HG02884 (cell line): ENCODE data around the gene B3GALT5.
"Not testable (repeated sequence)": the region's sequence is repeated elsewhere in the genome, so short reads cannot be mapped to it uniquely, and the experiment has no call there.

Experiments used
- ATAC-seq: cut with Tn5 transposase; IDR thresholded peaks from one replicate; pipeline ENCODE4 v1.9.1; 2021; ENCODE audit warnings: mild to moderate bottlenecking, moderate library complexity; ENCODE audit not compliant: unreplicated experiment

Gene B3GALT5

GRCh38 chr21:39612233-39613040 lies at the start of gene B3GALT5:
B3GALT5 (plus strand) TSS chr21:39612940; CDS start chr21:39660560, 47,620 bp downstream.
- no peak for ATAC-seq

GRCh38 chr21:39564200-39564599 lies 48.5 kb upstream of the B3GALT5 start:
- no peak for ATAC-seq

- ATAC-seq = no peak
Measured at GRCh38 chr21:39567180-39567972, 45.4 kb upstream of the B3GALT5 start.

- no peak for ATAC-seq
Measured at GRCh38 chr21:39568361-39568760, 44.4 kb upstream of the B3GALT5 start.

GRCh38 chr21:39575775-39576174 lies 37.0 kb upstream of the B3GALT5 start:
- ATAC-seq = no peak

GRCh38 chr21:39576518-39577128 lies 36.1 kb upstream of the B3GALT5 start:
- no peak for ATAC-seq

- ATAC-seq = no peak
Measured at GRCh38 chr21:39579734-39580332, 32.9 kb upstream of the B3GALT5 start.

GRCh38 chr21:39580744-39581143 lies 32.0 kb upstream of the B3GALT5 start:
- ATAC-seq = no peak

GRCh38 chr21:39581414-39581813 lies 31.3 kb upstream of the B3GALT5 start:
- no peak for ATAC-seq

- ATAC-seq = no peak
Measured at GRCh38 chr21:39582749-39583148, 30.0 kb upstream of the B3GALT5 start.

- not testable (repeated sequence) for ATAC-seq
Measured at GRCh38 chr21:39583586-39583985, 29.2 kb upstream of the B3GALT5 start.

GRCh38 chr21:39587376-39587775 lies 25.4 kb upstream of the B3GALT5 start:
- no peak for ATAC-seq

- ATAC-seq = no peak
Measured at GRCh38 chr21:39588884-39589283, 23.9 kb upstream of the B3GALT5 start.

GRCh38 chr21:39593522-39593921 lies 19.2 kb upstream of the B3GALT5 start:
- ATAC-seq = no peak

- ATAC-seq = no peak
Measured at GRCh38 chr21:39595465-39595864, 17.3 kb upstream of the B3GALT5 start.

- no peak for ATAC-seq
Measured at GRCh38 chr21:39597595-39597994, 15.1 kb upstream of the B3GALT5 start.

- ATAC-seq = no peak
Measured at GRCh38 chr21:39599191-39599970, 13.4 kb upstream of the B3GALT5 start.

- no peak for ATAC-seq
Measured at GRCh38 chr21:39601187-39601928, 11.4 kb upstream of the B3GALT5 start.

- ATAC-seq = no peak
Measured at GRCh38 chr21:39602076-39602689, 10.6 kb upstream of the B3GALT5 start.
